ENCODE measurements around the gene SCD5.

GRCh38 chr4:82776925-82777542, 21.6 kb downstream of the SCD5 start:
- TF ChIP-seq ZNF584 (CRISPR knock-in tag; IDR thresholded peaks at IDR 0.05; ENCODE audit: low read depth) (no peak), MYC (IDR thresholded peaks at IDR 0.05; ENCODE audit: low read depth, low read length) (no peak), MYC (CRISPR knock-in tag; IDR thresholded peaks at IDR 0.05; ENCODE audit: borderline replicate concordance, low read depth) (no peak), ELK1 (CRISPR knock-in tag; IDR thresholded peaks at IDR 0.05) (no peak), ZNF3 (CRISPR knock-in tag; IDR thresholded peaks at IDR 0.05) (no peak), CTCF (IDR thresholded peaks at IDR 0.05 in 2 of 3, conservative IDR thresholded peaks at IDR 0.05 in 1 of 3; ENCODE audit: insufficient read depth in 2 of 3, low read depth in 1 of 3, low read length in 3 of 3) (no peak)
